Endothelial cell (in vitro differentiated cells): Measurements from ENCODE around the gene ZNF496. TPM values are rescaled to one million over a fixed set of nuclear protein-coding genes. Genes with fewer than 3 reads are reported as not detected.

Experiments used
- DNase-seq: peaks from one replicate; pipeline ENCODE4 v3.0.0; 2021; ENCODE audit warnings: low spot score
- H3K27ac Mint-ChIP-seq: one replicate; pipeline ENCODE4 v1.8.0; 2021; ENCODE audit warnings: mixed read lengths, inconsistent platforms; ENCODE audit not compliant: unreplicated experiment
- H3K27me3 Mint-ChIP-seq: one replicate; pipeline ENCODE4 v1.8.0; 2021; ENCODE audit warnings: mild to moderate bottlenecking, moderate library complexity, mixed read lengths, inconsistent platforms; ENCODE audit not compliant: unreplicated experiment
- H3K36me3 Mint-ChIP-seq: one replicate; pipeline ENCODE4 v1.8.0; 2021; ENCODE audit warnings: mild to moderate bottlenecking, low read depth, mixed read lengths, inconsistent platforms; ENCODE audit not compliant: unreplicated experiment
- H3K4me1 Mint-ChIP-seq: one replicate; pipeline ENCODE4 v1.8.0; 2021; ENCODE audit warnings: mild to moderate bottlenecking, mixed read lengths, inconsistent platforms; ENCODE audit not compliant: unreplicated experiment
- H3K4me3 Mint-ChIP-seq: one replicate; pipeline ENCODE4 v1.8.0; 2021; ENCODE audit warnings: mild to moderate bottlenecking, mixed read lengths, inconsistent platforms; ENCODE audit not compliant: unreplicated experiment
- H3K9me3 Mint-ChIP-seq: one replicate; pipeline ENCODE4 v1.8.0; 2021; ENCODE audit warnings: mixed read lengths, inconsistent platforms; ENCODE audit not compliant: unreplicated experiment
- CTCF ChIP-seq: fragments of 200-600 bp; sonication (generic); IDR thresholded peaks from one replicate; pipeline ENCODE4 v1.5.0; 2021; ENCODE audit warnings: antibody characterized with exemption; ENCODE audit not compliant: unreplicated experiment
- total RNA-seq: library from RNA; stranded (reverse); fragmentation: NEBNext Ultra II Directional; extraction: Animal tissue kit (Norgen Biotek cat#: 25700); gene quantifications from one replicate; pipeline ENCODE4 v1.2.1, GENCODE V29; 2021; ENCODE audit not compliant: unreplicated experiment

The ZNF496 gene
- total RNA-seq, 1 donor from 2014 or later, result 76.5 TPM

DNA sequence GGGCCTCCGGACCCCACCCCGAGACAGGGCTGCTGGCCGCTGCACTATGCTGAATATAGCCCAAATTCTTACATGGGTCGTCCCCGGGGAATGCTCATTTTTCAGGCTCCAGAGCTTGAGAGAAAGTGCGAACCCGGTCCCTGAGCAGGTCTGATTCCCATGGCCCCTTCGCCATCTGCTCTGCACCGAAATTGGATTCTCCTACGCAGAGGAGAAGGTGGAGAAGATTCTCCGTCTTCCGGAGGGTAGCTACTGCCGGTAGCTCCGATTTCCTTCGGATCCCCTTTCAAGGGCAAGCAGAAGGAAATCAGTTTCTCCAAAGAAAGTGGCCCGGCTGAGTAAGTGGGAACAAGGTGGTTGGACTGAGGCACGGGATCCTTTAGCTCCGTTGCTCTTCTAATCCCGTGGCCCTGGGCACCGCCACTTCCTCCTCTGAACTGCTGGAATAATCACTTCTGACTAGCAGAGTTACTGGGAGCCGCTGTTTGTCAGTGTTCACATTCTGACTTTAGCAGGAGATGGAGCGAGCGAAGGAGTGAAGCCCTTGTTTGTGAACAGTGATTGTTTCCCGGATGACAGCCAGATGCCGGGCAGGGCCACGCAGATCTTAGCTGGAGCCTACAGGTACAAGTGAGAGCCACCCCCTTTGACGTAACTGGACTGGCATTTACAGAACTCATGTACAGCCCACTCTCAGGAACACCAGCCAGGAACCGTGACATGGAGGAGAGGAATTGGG lies 1.1 kb upstream of the ZNF496 start:
- TF ChIP-seq CTCF, result no peak
- Mint-ChIP-seq H3K36me3 (peaks cover 49% of the 10 kb centered on the region), H3K27ac (peak overlapping the region; percentile 89), H3K4me1 (peaks cover 56% of the 10 kb centered on the region), H3K4me3 (peak overlapping the region; percentile 86), H3K9me3 (no peaks in the 10 kb centered on the region), H3K27me3 (peaks cover 32% of the 10 kb centered on the region)
- DNase-seq, result no peak

DNA sequence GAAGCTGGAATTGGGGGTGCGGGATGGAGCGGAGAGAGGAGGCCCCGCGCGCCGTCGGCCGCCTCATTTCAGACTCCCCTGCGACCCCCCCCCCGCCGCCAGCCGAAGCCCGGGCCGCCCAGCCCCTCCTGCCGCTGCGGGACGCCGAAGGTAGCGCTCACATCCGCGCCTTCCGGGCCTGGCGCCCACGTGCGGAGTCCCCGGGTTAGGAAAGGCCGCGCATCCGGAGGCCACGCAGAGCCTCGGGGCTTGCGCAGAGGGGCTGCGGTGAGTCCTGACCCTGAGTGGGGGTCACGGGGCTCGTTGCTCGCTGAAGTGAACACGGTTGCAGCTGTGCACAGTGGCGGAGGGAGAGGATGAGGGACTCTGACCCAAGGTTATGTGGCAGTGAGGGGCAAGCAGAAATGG lies 552 bp upstream of the ZNF496 start:
- Mint-ChIP-seq H3K36me3 (peaks cover 54% of the 10 kb centered on the region), H3K9me3 (no peaks in the 10 kb centered on the region), H3K4me1 (peaks cover 55% of the 10 kb centered on the region), H3K27me3 (peaks cover 32% of the 10 kb centered on the region), H3K27ac (peak overlapping the region; percentile 89), H3K4me3 (peak overlapping the region; percentile 86)
- DNase-seq, result peak; percentile 69
- no peak for TF ChIP-seq CTCF

- peak overlapping the region; percentile 30 for H3K27ac Mint-ChIP-seq
- no peak for TF ChIP-seq CTCF
- peaks cover 32% of the 10 kb centered on the region for H3K27me3 Mint-ChIP-seq
- peaks cover 53% of the 10 kb centered on the region for H3K36me3 Mint-ChIP-seq
- peak; percentile 69 for DNase-seq
- peak overlapping the region; percentile 91 for H3K4me3 Mint-ChIP-seq
- no peaks in the 10 kb centered on the region for H3K9me3 Mint-ChIP-seq
- peaks cover 60% of the 10 kb centered on the region for H3K4me1 Mint-ChIP-seq
Observed at GRCh38 chr1:247331172-247331524, 519 bp downstream of the ZNF496 start.

DNA sequence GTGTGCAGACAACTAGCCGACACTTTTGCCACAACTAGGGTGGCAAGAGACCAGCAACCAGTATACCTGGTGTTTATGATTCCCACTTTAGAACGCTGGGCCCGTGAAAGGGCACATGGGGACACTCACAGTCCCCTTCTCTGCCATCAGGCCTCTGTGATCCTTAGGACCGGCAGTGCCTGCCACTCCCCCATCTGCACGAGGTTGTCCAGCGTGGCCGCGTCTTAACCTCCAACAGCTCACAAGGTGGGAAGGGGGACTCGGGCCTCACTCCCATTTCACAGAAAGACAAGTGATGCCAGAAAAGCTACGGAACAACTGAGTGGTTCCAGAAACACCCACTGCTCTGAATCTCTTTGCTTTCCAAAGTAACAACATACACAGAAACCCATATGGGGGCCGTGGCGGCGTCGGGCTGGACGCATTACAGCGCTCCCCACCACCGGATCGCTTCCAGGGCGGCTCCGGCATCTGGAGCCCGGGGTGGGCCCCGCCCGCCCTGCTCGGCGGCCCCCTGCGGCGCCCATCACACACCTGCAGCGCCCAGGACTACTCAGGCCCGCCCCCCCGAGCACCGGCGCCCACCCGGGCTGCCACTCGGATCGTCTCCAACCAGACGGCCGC lies 1.0 kb downstream of the ZNF496 start:
- Mint-ChIP-seq H3K9me3 (no peaks in the 10 kb centered on the region), H3K4me3 (peak overlapping the region; percentile 91), H3K27ac (peak overlapping the region; percentile 73), H3K4me1 (peaks cover 61% of the 10 kb centered on the region), H3K27me3 (peaks cover 32% of the 10 kb centered on the region), H3K36me3 (peaks cover 53% of the 10 kb centered on the region)
- DNase-seq, result no peak
- no peak for TF ChIP-seq CTCF

- no peak for TF ChIP-seq CTCF
- DNase-seq, result no peak
- Mint-ChIP-seq H3K4me1 (peaks cover 60% of the 10 kb centered on the region), H3K36me3 (peaks cover 52% of the 10 kb centered on the region), H3K27me3 (peaks cover 21% of the 10 kb centered on the region), H3K4me3 (peak overlapping the region; percentile 91), H3K9me3 (no peaks in the 10 kb centered on the region), H3K27ac (no peak overlapping the region)
Observed at GRCh38 chr1:247329097-247329617, 2.5 kb downstream of the ZNF496 start.
